SKM-1 treated with dmso at 0.1 percent for 144 hours (cell line): ENCODE measurements around the gene PRR12.

ENCODE experiments used
- DNase-seq: peaks from one replicate; lab custom pipeline; 2025; ENCODE audit not compliant: unreplicated experiment; lab: John Stamatoyannopoulos, UW

PRR12 gene, protein sequence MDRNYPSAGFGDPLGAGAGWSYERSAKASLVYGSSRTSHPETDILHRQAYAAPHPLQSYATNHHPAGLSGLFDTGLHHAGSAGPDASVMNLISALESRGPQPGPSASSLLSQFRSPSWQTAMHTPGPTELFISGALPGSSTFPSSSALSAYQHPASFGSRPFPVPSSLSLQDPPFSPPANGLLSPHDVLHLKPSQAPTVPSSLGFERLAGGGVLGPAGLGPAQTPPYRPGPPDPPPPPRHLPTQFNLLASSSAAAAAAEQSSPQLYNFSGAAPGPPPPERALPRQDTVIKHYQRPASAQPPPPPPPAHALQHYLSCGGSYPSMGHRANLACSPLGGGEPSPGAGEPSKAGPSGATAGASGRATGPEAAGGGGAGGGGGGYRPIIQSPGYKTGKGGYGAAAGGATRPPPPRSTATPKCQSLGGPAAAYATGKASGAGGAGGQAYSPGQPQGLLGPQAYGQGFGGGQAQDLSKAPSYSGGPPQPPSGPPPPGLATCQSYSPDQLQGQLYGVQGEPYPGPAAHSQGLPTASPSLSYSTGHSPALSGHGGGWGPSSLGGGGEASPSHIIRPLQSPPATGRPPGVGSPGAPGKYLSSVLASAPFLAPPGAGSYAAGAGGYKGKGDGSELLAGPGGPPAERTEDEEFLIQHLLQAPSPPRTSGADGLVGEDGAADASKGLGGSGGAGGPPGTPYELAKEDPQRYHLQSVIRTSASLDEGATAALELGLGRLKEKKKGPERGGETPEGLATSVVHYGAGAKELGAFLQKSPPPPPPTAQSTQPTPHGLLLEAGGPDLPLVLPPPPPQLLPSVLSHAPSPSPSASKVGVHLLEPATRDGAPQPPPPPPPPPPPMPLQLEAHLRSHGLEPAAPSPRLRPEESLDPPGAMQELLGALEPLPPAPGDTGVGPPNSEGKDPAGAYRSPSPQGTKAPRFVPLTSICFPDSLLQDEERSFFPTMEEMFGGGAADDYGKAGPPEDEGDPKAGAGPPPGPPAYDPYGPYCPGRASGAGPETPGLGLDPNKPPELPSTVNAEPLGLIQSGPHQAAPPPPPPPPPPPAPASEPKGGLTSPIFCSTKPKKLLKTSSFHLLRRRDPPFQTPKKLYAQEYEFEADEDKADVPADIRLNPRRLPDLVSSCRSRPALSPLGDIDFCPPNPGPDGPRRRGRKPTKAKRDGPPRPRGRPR (N-terminal part only)

GRCh38 chr19:49590971-49591730 is at the start of gene PRR12:
Gene PRR12, plus strand, starts transcription at chr19:49591182. Its CDS starts 473 bp downstream, at chr19:49591655.
- DNase-seq, result peak; percentile 30

GRCh38 chr19:49541914-49542313 is 49.1 kb upstream of the PRR12 start:
- no peak for DNase-seq

DNA sequence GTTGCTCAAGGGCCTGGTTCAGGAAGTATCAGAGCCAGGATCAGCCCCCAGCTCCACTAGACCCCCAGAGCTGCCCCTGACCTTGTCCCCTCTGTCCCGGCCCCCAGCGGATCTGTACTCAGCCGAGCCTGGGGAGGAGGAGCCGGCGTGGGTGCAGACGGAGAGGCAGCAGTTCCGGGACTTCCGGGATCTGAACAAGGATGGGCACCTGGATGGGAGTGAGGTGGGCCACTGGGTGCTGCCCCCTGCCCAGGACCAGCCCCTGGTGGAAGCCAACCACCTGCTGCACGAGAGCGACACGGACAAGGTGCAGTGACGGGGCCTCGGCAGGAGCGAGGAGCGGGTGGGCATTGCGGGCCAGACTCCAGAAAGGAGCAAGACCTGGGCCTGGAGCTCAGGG is 48.5 kb upstream of the PRR12 start:
- no peak for DNase-seq

DNA sequence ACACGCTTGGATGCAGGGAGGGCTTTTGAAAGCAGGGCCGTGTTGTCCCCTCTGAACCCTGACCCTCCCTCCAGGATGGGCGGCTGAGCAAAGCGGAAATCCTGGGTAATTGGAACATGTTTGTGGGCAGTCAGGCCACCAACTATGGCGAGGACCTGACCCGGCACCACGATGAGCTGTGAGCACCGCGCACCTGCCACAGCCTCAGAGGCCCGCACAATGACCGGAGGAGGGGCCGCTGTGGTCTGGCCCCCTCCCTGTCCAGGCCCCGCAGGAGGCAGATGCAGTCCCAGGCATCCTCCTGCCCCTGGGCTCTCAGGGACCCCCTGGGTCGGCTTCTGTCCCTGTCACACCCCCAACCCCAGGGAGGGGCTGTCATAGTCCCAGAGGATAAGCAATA is 48.0 kb upstream of the PRR12 start:
- no peak for DNase-seq

- no peak for DNase-seq
Measured at GRCh38 chr19:49544154-49544553, 46.8 kb upstream of the PRR12 start.

- peak; percentile 35 for DNase-seq
Measured at GRCh38 chr19:49546825-49547565, 44.0 kb upstream of the PRR12 start.

DNA sequence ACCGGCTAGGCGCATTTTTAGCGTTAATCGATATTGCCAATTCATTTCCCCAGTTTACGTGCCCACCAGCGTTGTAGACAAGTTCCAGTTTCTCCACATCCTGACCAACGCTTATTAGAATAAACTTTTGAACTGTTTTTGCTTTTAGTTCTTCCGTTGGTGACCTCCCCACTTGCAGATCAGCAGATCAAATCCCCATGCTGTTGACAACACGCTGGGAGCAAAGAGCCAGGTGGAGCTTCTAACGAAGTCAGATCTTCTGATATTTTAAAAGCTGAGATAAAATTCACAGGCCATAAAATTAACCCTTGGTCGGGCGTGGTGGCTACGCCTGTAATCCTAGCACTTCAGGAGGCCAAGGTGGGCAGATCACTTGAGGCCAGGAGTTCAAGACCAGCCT is 41.9 kb upstream of the PRR12 start:
- no peak for DNase-seq

DNA sequence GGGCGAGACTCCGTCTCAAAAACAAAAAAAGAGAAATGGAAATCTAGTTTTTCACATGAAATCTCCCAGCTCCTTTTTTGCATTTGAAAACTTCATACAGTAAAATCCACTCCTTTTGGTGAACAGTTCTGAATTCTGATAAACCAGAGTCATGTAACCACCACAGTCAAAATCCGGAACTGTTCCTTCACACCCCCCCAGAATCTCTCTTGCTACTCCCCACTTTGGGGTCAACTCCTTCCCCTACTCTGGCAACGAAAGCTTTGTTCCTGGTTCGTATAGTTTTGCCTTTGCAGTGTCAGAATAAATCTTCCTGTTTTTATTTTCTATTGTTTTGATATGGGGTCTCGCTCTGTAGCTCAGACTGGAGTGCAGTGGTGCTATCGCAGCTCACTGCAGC is 39.5 kb upstream of the PRR12 start:
- DNase-seq, result no peak

DNA sequence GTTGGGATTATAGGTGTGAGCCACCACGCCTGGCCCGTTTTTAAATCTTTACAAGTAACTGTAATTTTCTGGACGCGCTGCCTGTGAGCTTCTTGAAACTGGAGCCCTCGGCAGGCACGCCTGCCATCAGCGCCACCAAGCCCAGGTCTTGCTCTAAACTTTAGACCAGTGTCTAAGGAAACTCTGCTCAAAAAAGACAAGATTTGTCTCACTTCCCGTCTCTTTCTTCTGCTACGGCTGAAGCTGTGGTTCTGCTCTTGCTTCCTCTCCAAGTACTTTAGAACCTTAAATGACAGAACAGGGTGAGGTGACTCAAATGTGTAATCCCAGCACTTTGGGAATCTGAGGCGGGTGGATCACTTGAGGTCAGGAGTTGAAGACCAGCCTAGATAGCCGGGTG is 38.2 kb upstream of the PRR12 start:
- no peak for DNase-seq

- DNase-seq, result no peak
Measured at GRCh38 chr19:49553451-49554271, 37.3 kb upstream of the PRR12 start.

DNA sequence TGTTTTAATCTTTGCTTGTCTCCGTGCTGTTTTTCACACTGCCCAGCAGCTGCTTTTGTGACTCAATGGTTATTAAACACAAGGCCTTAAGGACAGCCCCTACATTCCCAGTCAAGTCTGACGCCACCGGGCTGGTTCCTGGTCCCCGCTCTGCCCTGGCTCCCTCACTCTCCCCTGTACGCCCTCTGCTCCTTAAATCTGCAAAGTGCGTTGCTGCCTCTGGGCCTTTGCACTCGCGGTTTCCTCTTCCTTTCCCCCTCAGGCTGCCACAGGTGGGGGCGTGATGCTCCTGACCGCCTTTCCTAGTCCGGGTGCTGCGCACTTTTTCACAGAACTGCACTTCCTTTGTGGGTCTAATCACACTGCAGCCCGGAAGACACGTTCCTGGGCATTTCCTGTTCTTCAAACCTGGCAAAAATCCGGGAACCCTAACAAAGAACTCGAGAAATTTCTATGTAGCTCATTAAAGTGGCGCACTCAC is 36.2 kb upstream of the PRR12 start:
- no peak for DNase-seq

DNA sequence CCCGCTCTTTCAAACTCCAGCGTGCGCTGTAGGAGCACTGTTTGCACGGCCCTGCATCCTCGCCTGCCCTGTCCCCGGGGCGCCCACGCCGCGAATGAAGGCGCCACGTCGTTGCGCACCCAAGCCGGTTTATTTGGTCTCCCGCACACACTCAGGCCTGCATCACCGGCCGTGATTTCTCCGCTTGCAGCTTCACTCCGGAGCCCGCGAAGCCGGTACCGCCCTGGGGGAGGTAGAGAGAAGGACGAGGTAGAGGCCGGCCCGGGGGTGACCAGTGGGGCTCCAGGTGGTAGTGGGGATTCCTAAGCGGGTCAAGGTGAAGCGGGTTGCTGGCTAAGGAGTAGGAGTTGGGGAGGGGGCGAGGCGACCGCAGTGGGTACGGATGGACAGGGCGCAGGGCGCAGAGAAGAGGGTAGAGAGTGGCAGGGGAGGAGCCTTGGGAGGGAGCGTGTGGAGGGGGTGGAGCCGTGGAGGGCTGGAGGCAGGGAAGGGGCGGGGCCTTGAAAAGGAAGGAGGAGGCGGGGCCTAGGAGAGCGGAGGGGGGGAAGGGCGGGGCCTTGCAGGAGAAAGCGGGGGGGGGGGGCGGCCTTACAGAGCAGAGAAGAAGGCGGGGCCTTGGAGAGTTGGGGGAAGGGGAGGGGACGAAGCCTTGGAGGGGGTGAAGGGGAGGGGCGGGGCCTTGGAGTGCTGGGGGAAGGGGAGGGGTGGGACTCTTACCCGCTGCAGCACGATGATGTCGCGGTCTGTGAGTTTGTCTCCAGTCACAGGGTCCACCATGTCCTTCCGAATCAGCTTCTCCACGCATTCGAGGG is 35.2 kb upstream of the PRR12 start:
- DNase-seq, result no peak

- DNase-seq, result no peak
Measured at GRCh38 chr19:49556412-49557398, 34.3 kb upstream of the PRR12 start.

DNA sequence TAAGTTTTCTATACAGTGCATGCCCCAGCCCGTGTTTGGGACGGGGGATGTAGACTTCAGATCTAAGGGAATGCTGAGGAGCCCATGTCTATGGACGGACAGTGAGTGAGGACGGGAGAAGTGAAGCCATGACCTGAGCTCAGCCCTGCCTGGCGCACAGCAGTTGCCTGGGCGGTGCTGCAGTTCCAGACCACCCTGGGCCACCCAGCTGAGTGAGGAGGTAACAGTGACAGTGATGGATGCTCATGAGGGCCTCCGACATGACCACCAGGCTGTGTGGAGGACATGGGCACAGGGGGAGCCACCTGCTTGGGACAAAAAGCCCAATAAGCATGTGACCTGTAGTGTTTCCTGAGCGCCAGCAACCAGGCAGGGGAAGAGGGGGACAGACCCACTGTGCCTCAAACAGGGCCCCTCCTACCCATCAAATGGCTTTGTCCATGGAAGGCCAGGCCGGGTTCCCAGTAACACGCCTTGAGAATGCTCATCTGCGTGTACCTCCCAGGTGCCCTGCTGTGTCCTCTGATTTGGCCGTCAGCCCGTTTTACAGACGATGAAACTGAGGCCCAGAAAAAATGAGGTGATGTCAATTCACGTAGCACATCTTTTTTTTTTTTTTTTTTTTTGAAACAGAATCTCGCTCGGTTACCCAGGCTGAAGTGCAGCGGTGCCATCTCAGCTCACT is 33.2 kb upstream of the PRR12 start:
- no peak for DNase-seq

DNA sequence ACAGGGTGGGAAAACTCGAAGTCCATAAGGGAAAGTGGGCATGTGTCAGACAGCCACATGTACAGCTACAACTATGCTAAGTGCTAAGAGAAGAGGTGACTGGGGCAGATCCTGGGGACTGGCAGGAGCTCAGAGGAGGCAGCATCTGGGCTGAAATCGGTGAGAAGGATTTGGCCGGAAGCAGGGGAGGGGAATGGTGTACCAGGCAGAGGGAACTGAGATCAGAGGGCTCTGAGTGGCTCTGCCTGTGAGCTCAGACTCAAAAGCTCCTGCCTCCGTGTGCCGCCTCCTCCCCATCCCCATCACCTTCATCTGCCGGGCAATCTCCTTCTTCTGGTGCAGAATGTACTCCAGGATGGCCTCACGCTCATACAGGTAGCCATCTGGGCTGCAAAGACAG is 32.4 kb upstream of the PRR12 start:
- no peak for DNase-seq

DNA sequence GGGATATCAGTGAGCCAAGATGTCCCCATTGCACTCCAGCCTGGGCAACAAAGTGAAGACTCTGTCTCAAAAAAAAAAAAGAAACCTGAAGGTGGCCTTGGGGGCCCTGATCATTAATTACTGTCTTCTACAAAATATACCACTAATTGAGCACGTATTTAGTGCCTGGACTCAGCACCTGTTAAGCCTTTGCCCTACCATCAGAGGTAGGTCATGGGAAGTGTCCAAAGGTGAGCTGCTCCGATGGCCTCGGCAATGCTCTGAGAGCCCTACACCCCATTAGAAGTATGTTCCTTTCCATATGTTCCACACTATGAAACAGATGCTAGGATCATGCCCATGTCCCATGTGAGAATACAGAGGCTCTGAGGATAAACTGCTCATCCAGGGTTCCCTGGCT is 31.5 kb upstream of the PRR12 start:
- DNase-seq, result no peak

- DNase-seq, result no peak
Measured at GRCh38 chr19:49559928-49560327, 31.1 kb upstream of the PRR12 start.
